HL-60 (cell line): Measurements from ENCODE around the gene TIMM23.

Experiments used
- CTCF ChIP-seq: IDR thresholded peaks from one replicate; pipeline ENCODE4 v1.5.1; 2011; ENCODE audit warnings: low read length, control low read depth, inconsistent platforms; ENCODE audit not compliant: insufficient read depth
- GABPA ChIP-seq: IDR thresholded peaks from 2 replicates; pipeline ENCODE4 v1.6.1; 2012; ENCODE audit warnings: low read depth
- POLR2AphosphoS5 ChIP-seq: IDR thresholded peaks from 2 replicates; pipeline ENCODE4 v1.6.1; 2012; ENCODE audit warnings: low read depth
- SPI1 ChIP-seq: IDR thresholded peaks from 2 replicates; pipeline ENCODE4 v1.6.1; 2012; ENCODE audit warnings: low read depth, mild to moderate bottlenecking, borderline replicate concordance

GRCh38 chr10:46012746-46013145 is 40.5 kb downstream of the TIMM23 start:
- no peak for TF ChIP-seq CTCF
- no peak for TF ChIP-seq GABPA
- no peak for TF ChIP-seq POLR2AphosphoS5
- no peak for TF ChIP-seq SPI1
